PC-3 (cell line): ENCODE results near the gene CDH4. TPM values are rescaled to one million over a fixed set of nuclear protein-coding genes. Genes with fewer than 3 reads are reported as not detected.

Experiments
- ATAC-seq: fragments of 200-7000 bp; cut with Tn5 transposase; 2 replicates; pipeline ENCODE4 v1.9.1; 2020; ENCODE audit warnings: mild to moderate bottlenecking, moderate library complexity
- BruUV-seq: library from RNA; stranded (reverse); fragments of 400-500 nt; replicated peaks from 2 replicates; lab custom pipeline; 2021; lab: Mats Ljungman, UMichigan
- CTCF ChIA-PET: fragments of 300-600 bp; sonication (Branson Sonifier 250); formaldehyde crosslinking; loops from one replicate; lab custom pipeline; 2022; ENCODE audit warnings: antibody characterized with exemption; lab: Charles Lee
- POLR2A ChIA-PET: fragments of 300-600 bp; sonication (Branson Sonifier 250); formaldehyde crosslinking; loops from one replicate; lab custom pipeline; 2022; ENCODE audit warnings: antibody characterized with exemption; ENCODE audit not compliant: unreplicated experiment; lab: Charles Lee
- DNase-seq: peaks from one replicate; pipeline ENCODE4 v3.0.0-alpha.2; 2015
- H2AFZ ChIP-seq: fragments of 300-600 bp; sonication (generic); 2 replicates; pipeline ENCODE4 v1.6.0; 2016; ENCODE audit warnings: antibody characterized with exemption, low read length
- H3F3A ChIP-seq: fragments of 300-600 bp; sonication (generic); one replicate; pipeline ENCODE4 v1.6.0; 2017; ENCODE audit warnings: antibody characterized with exemption, low read length, control low read depth, mild to moderate bottlenecking; ENCODE audit not compliant: unreplicated experiment
- H3K27ac ChIP-seq: fragments of 300-600 bp; sonication (generic); 2 replicates; pipeline ENCODE4 v1.5.1; 2016; ENCODE audit warnings: mild to moderate bottlenecking, low read length
- H3K27me3 ChIP-seq: fragments of 300-600 bp; sonication (generic); 2 replicates; pipeline ENCODE4 v1.6.1; 2016; ENCODE audit warnings: low read length, mixed read lengths
- H3K36me3 ChIP-seq: fragments of 300-600 bp; sonication (generic); 2 replicates; pipeline ENCODE4 v1.6.1; 2016; ENCODE audit warnings: low read depth, mixed run types, low read length, mixed read lengths
- H3K4me1 ChIP-seq: fragments of 300-600 bp; sonication (generic); 2 replicates; pipeline ENCODE4 v1.5.1; 2016; ENCODE audit warnings: low read length; ENCODE audit not compliant: insufficient read depth
- H3K4me2 ChIP-seq: fragments of 300-600 bp; sonication (generic); 2 replicates; pipeline ENCODE4 v1.6.0; 2016; ENCODE audit warnings: low read length
- H3K4me3 ChIP-seq: fragments of 300-600 bp; sonication (generic); 2 replicates; pipeline ENCODE4 v1.5.1; 2016; ENCODE audit warnings: mild to moderate bottlenecking, low read length, mixed read lengths
- H3K79me2 ChIP-seq: fragments of 300-600 bp; sonication (generic); 2 replicates; pipeline ENCODE4 v1.6.1; 2017; ENCODE audit warnings: low read length, mixed read lengths
- H3K9ac ChIP-seq: fragments of 300-600 bp; sonication (generic); 2 replicates; pipeline ENCODE4 v1.6.0; 2016; ENCODE audit warnings: mild to moderate bottlenecking, low read length
- H3K9me2 ChIP-seq: fragments of 300-600 bp; sonication (generic); replicated peaks from 2 replicates; pipeline ENCODE4 v1.6.1; 2016; ENCODE audit warnings: mixed run types, low read length, mixed read lengths
- H3K9me3 ChIP-seq: fragments of 300-600 bp; sonication (generic); 2 replicates; pipeline ENCODE4 v1.6.1; 2016; ENCODE audit warnings: low read length, mixed read lengths
- H4K20me1 ChIP-seq: fragments of 300-600 bp; sonication (generic); 2 replicates; pipeline ENCODE4 v1.6.1; 2016; ENCODE audit warnings: low read length, mixed read lengths
- CTCF ChIP-seq: fragments of 300-600 bp; sonication (generic); conservative IDR thresholded peaks from 2 replicates; pipeline ENCODE4 v1.5.1; 2017; ENCODE audit warnings: antibody characterized with exemption, low read depth, mild to moderate bottlenecking, low read length
- EZH2 ChIP-seq: fragments of 300-600 bp; sonication (generic); IDR thresholded peaks from one replicate; pipeline ENCODE4 v1.6.1; 2017; ENCODE audit warnings: antibody characterized with exemption, mild to moderate bottlenecking, low read length; ENCODE audit not compliant: unreplicated experiment
- EZH2phosphoT487 ChIP-seq: fragments of 300-600 bp; sonication (generic); IDR thresholded peaks from 2 replicates; pipeline ENCODE4 v1.6.1; 2018; ENCODE audit warnings: mild to moderate bottlenecking, antibody characterized with exemption, low read length, borderline replicate concordance
- intact Hi-C: fragments of 100-400 bp; cut with micrococcal nuclease; formaldehyde crosslinking; loops from 2 replicates; pipeline ENCODE4 v1.9.0; 2023
- total RNA-seq: library from RNA; depleted of rRNA; stranded (reverse); fragments of >200 nt; gene quantifications from 2 replicates; pipeline ENCODE4 v1.2.3, GENCODE V29; 2014

Gene CDH4
- total RNA-seq, 1 experiment from 2014 or later = not detected

GRCh38 chr20:61330441-61330840, 78.4 kb downstream of the CDH4 start:
- Histone ChIP-seq H3F3A (no peaks in the 10 kb centered on the region), H3K27ac (no peak overlapping the region), H2AFZ (no peak overlapping the region), H3K4me2 (no peak overlapping the region), H4K20me1 (no peaks in the 10 kb centered on the region), H3K27me3 (no peaks in the 10 kb centered on the region; the same call in 1 of the 2 replicates), H3K9ac (no peak overlapping the region), H3K9me3 (no peaks in the 10 kb centered on the region), H3K4me1 (no peaks in the 10 kb centered on the region), H3K79me2 (no peaks in the 10 kb centered on the region), H3K36me3 (no peaks in the 10 kb centered on the region), H3K9me2 (no peaks in the 10 kb centered on the region), H3K4me3 (no peak overlapping the region)
- CTCF ChIA-PET = no interaction called here
- no peak for ATAC-seq
- POLR2A ChIA-PET = no interaction called here
- intact Hi-C loops = no loop called here
- no peak for TF ChIP-seq EZH2phosphoT487
- no peak for TF ChIP-seq EZH2
- no peak for TF ChIP-seq CTCF
- DNase-seq = no peak
- BruUV-seq = no TSS peak

- no peaks in the 10 kb centered on the region for H3K4me1 ChIP-seq
- BruUV-seq = no TSS peak
- no peaks in the 10 kb centered on the region; the same call in 1 of the 2 replicates for H3K27me3 ChIP-seq
- no peaks in the 10 kb centered on the region for H3K9me2 ChIP-seq
- no peaks in the 10 kb centered on the region for H3F3A ChIP-seq
- ATAC-seq = no peak
- no peaks in the 10 kb centered on the region for H4K20me1 ChIP-seq
- intact Hi-C loops = no loop called here
- no peaks in the 10 kb centered on the region for H3K9me3 ChIP-seq
- H3K4me2 ChIP-seq = no peak overlapping the region
- no peak overlapping the region for H3K4me3 ChIP-seq
- POLR2A ChIA-PET = no interaction called here
- no peak overlapping the region for H2AFZ ChIP-seq
- H3K79me2 ChIP-seq = no peaks in the 10 kb centered on the region
- no peak overlapping the region for H3K27ac ChIP-seq
- no peak for DNase-seq
- H3K9ac ChIP-seq = no peak overlapping the region
- H3K36me3 ChIP-seq = no peaks in the 10 kb centered on the region
- no peak for TF ChIP-seq EZH2phosphoT487
- CTCF ChIA-PET = no interaction called here
Measured at GRCh38 chr20:61331543-61331942, 79.5 kb downstream of the CDH4 start.

DNA sequence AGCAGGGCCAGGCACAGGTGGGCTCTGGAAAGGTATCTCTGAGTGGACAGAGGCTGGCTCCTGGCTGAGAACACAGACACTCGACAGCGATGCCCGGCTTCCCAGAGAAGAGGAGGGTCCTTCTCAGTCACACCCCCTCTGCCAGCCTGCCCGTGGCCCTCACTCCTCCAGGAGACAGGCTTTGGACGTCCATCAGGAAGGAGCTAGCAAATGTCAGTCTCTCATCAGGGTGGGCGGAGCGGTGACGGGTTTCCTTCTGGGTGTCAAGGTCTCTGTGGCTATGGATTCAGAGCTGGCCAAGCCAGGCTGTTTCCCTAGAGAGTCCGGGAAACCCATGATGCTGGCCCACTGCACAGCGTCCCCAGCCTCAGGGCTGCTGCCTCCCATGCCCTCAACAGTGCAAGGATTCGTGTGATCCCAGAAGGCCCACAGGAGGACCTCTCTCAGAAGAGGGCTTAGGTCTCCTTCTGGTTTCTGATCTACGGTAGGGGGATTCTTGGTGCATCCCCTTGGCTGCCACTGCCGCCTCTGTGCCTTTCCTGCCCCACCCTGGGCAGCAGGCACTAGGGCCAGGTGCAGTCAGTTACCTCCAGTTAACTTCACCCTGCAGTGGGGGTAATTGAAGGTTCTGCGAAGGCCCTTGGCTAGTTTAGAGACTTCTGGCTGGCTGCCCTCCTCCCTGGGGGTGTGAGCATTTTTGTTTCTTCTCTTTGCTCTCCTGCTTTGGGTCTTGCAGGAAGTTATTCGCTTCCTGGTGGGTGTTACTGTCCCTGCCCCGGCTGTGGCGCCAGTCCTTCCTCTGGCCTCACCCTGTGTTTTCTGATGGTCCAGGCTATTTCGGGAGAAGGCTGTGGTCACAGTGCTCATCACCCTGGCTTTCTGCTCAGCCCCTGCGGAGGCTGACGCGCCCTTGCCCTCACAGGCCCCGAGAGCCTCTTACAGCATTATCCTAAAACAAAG, 80.2 kb downstream of the CDH4 start:
- no peaks in the 10 kb centered on the region for H3K27me3 ChIP-seq
- no peaks in the 10 kb centered on the region for H3K36me3 ChIP-seq
- H3K4me1 ChIP-seq = no peaks in the 10 kb centered on the region
- no peaks in the 10 kb centered on the region for H3F3A ChIP-seq
- ChIA-PET CTCF (no interaction called here), POLR2A (no interaction called here)
- H3K27ac ChIP-seq = no peak overlapping the region
- TF ChIP-seq EZH2 (no peak), CTCF (no peak), EZH2phosphoT487 (no peak)
- H3K9ac ChIP-seq = no peak overlapping the region
- ATAC-seq (no peak), DNase-seq (no peak)
- H4K20me1 ChIP-seq = no peaks in the 10 kb centered on the region
- no peaks in the 10 kb centered on the region for H3K9me2 ChIP-seq
- H2AFZ ChIP-seq = no peak overlapping the region
- BruUV-seq = no TSS peak
- no peaks in the 10 kb centered on the region for H3K9me3 ChIP-seq
- no peak overlapping the region for H3K4me3 ChIP-seq
- intact Hi-C loops = no loop called here
- no peak overlapping the region for H3K4me2 ChIP-seq
- no peaks in the 10 kb centered on the region for H3K79me2 ChIP-seq
